Kidney epithelial cell (primary cell): Measurements from ENCODE around the gene NREP. TPM values are rescaled to one million over a fixed set of nuclear protein-coding genes. Genes with fewer than 3 reads are reported as not detected.

Experiments used
- DNase-seq: peaks from one replicate; pipeline ENCODE4 v3.0.0-alpha.2; 2010; ENCODE audit warnings: low read depth
- H3K27me3 ChIP-seq: 2 replicates; pipeline ENCODE4 v1.6.0; 2011; ENCODE audit warnings: low read length; ENCODE audit not compliant: control insufficient read depth, insufficient read depth
- H3K36me3 ChIP-seq: 2 replicates; pipeline ENCODE4 v1.5.1; 2011; ENCODE audit warnings: low read length; ENCODE audit not compliant: control insufficient read depth, insufficient read depth
- H3K4me3 ChIP-seq: 2 replicates; pipeline ENCODE4 v1.5.1; 2011; ENCODE audit warnings: low read depth, mild to moderate bottlenecking, control low read depth, low read length
- CTCF ChIP-seq: IDR thresholded peaks from 2 replicates; pipeline ENCODE4 v1.5.1; 2011; ENCODE audit warnings: mild to moderate bottlenecking, moderate library complexity, low read length, control low read depth, inconsistent platforms; ENCODE audit not compliant: insufficient read depth, poor library complexity, severe bottlenecking
- total RNA-seq: library from RNA; depleted of rRNA; stranded (reverse); fragments of >200 nt; gene quantifications from 2 replicates; pipeline ENCODE4 v1.2.3, GENCODE V29; 2015

NREP gene
- total RNA-seq = 140 and 154 TPM in 2 replicates

GRCh38 chr5:111756581-111757354 is at the start of gene NREP:
NREP (minus strand) TSS chr5:111757194; CDS start chr5:111755772, 1,422 bp downstream.
- no peak for TF ChIP-seq CTCF
- H3K36me3 ChIP-seq = no peaks in the 10 kb centered on the region
- H3K27me3 ChIP-seq = no peaks in the 10 kb centered on the region
- peak within 1 kb of the TSS; percentile 61 for H3K4me3 ChIP-seq
- DNase-seq = no peak

- H3K4me3 ChIP-seq = no peak overlapping the region
- no peaks in the 10 kb centered on the region for H3K27me3 ChIP-seq
- H3K36me3 ChIP-seq = no peaks in the 10 kb centered on the region
- no peak for TF ChIP-seq CTCF
- no peak for DNase-seq
Measured at GRCh38 chr5:111806753-111807152, 49.8 kb upstream of the NREP start.

- no peak for DNase-seq
- Histone ChIP-seq H3K27me3 (no peaks in the 10 kb centered on the region), H3K36me3 (no peaks in the 10 kb centered on the region), H3K4me3 (no peak overlapping the region)
- no peak for TF ChIP-seq CTCF
Measured at GRCh38 chr5:111806156-111806555, 49.2 kb upstream of the NREP start.

- no peak for TF ChIP-seq CTCF
- Histone ChIP-seq H3K4me3 (no peak overlapping the region), H3K27me3 (no peaks in the 10 kb centered on the region), H3K36me3 (no peaks in the 10 kb centered on the region)
- DNase-seq = no peak
Measured at GRCh38 chr5:111805071-111805470, 48.1 kb upstream of the NREP start.

GRCh38 chr5:111800351-111800750 is 43.4 kb upstream of the NREP start:
- no peak for DNase-seq
- no peak overlapping the region for H3K4me3 ChIP-seq
- TF ChIP-seq CTCF = no peak

GRCh38 chr5:111795142-111795541 is 38.1 kb upstream of the NREP start:
- no peak for TF ChIP-seq CTCF
- H3K27me3 ChIP-seq = no peaks in the 10 kb centered on the region
- DNase-seq = no peak
- H3K4me3 ChIP-seq = no peak overlapping the region
- H3K36me3 ChIP-seq = no peaks in the 10 kb centered on the region

More at GRCh38 chr5:111800351-111800750, 43.4 kb upstream of the NREP start:
- no peaks in the 10 kb centered on the region for H3K36me3 ChIP-seq
- H3K27me3 ChIP-seq = no peaks in the 10 kb centered on the region
